Natural killer cell (primary cell): ENCODE measurements around the gene ABHD15. TPM values are rescaled to one million over a fixed set of nuclear protein-coding genes. Genes with fewer than 3 reads are reported as not detected.

Source experiments
- ATAC-seq, 3 donors: fragments of 150-1000 bp in 2 of 3; fragments of 200-7000 bp in 1 of 3; cut with Tn5 transposase; 1 replicate in 1 of 3; 2 replicates in 2 of 3; pipeline ENCODE4 v1.10.0; 2021; ENCODE audit warnings: mild to moderate bottlenecking in 2 of 3, moderate library complexity in 2 of 3
- DNase-seq, 2 donors: peaks; one replicate each; pipeline versions ENCODE4 v3.0.0 to v3.0.0-alpha.2; 2013 to 2021; ENCODE audit warnings: mixed read lengths in 1 of 2
- H3K27ac ChIP-seq: one replicate; pipeline ENCODE4 v1.5.1; 2013; ENCODE audit warnings: mild to moderate bottlenecking, low read length
- H3K27me3 ChIP-seq: one replicate; pipeline ENCODE4 v1.6.1; 2013; ENCODE audit warnings: low read length; ENCODE audit not compliant: control insufficient read depth, insufficient read depth
- H3K36me3 ChIP-seq: one replicate; pipeline ENCODE4 v1.6.1; 2013; ENCODE audit warnings: low read length; ENCODE audit not compliant: control insufficient read depth, insufficient read depth
- H3K4me1 ChIP-seq: one replicate; pipeline ENCODE4 v1.6.1; 2013; ENCODE audit warnings: low read length; ENCODE audit not compliant: control insufficient read depth, insufficient read depth
- H3K4me3 ChIP-seq: one replicate; pipeline ENCODE4 v1.5.1; 2013; ENCODE audit warnings: low read length
- H3K9me3 ChIP-seq: one replicate; pipeline ENCODE4 v1.6.1; 2013; ENCODE audit warnings: low read length; ENCODE audit not compliant: control insufficient read depth, insufficient read depth
- H3K27ac Mint-ChIP-seq, 2 donors: one replicate each; pipeline ENCODE4 v1.8.0; 2022; ENCODE audit warnings: mild to moderate bottlenecking in 2 of 2, mixed read lengths in 2 of 2, moderate library complexity in 1 of 2
- H3K27me3 Mint-ChIP-seq, 2 donors: one replicate each; pipeline ENCODE4 v1.8.0; 2022; ENCODE audit warnings: low read depth in 2 of 2, mixed read lengths in 2 of 2
- H3K36me3 Mint-ChIP-seq: one replicate; pipeline ENCODE4 v1.8.0; 2022; ENCODE audit warnings: mixed read lengths
- H3K4me1 Mint-ChIP-seq, 2 donors: one replicate each; pipeline ENCODE4 v1.8.0; 2022; ENCODE audit warnings: mixed read lengths in 2 of 2
- H3K4me3 Mint-ChIP-seq: one replicate; pipeline ENCODE4 v1.8.0; 2022; ENCODE audit warnings: mild to moderate bottlenecking, moderate library complexity, mixed read lengths
- H3K9me3 Mint-ChIP-seq, 2 donors: one replicate each; pipeline ENCODE4 v1.8.0; 2022; ENCODE audit warnings: mixed read lengths in 2 of 2
- CTCF ChIP-seq: fragments of 200-600 bp; IDR thresholded peaks from one replicate; pipeline ENCODE4 v1.8.0; 2022; ENCODE audit warnings: antibody characterized with exemption
- WGBS: methylation state at CpG from one replicate; pipeline ENCODE4 v1.1.7; 2013; ENCODE audit warnings: missing lambda C conversion rate; ENCODE audit not compliant: insufficient coverage; 5-methylcytosine and 5-hydroxymethylcytosine counted together
- intact Hi-C: fragments of 100-400 bp; cut with micrococcal nuclease; formaldehyde crosslinking; loops from one replicate; pipeline ENCODE4 v1.14.2; 2022
- total RNA-seq, 4 donors: library from RNA; stranded (reverse); fragments of 120-200 nt in 1 of 4; gene quantifications; one replicate each; pipeline versions ENCODE4 v1.2.3 to v1.2.4, GENCODE V29; 2013 to 2022

The ABHD15 gene
- total RNA-seq, 3 donors from 2014 or later (not counting 1 experiment from before 2014, with no cell fraction given): 31.7 to 33.8 (median 33.1) TPM

- Histone ChIP-seq H3K27me3 (no peaks in the 10 kb centered on the region), H3K9me3 (no peaks in the 10 kb centered on the region), H3K4me3 (no peak overlapping the region), H3K36me3 (peaks cover 25% of the 10 kb centered on the region), H3K27ac (no peak overlapping the region), H3K4me1 (peaks cover 25% of the 10 kb centered on the region)
- no peaks in the 10 kb centered on the region for H3K27me3 Mint-ChIP-seq
- DNase-seq: peak in 1 of 2 donors; percentile 12
- H3K4me1 Mint-ChIP-seq: peaks cover 22 to 30% of the 10 kb centered on the region in 2 donors
- WGBS: 96% methylated on average over 6 of the region's 6 CpGs
- H3K27ac Mint-ChIP-seq: no peak overlapping the region
- intact Hi-C loops: no loop called here
- no peaks in the 10 kb centered on the region for H3K36me3 Mint-ChIP-seq
- ATAC-seq: no peak
- TF ChIP-seq CTCF: no peak
- H3K4me3 Mint-ChIP-seq: peak overlapping the region; percentile 17
- H3K9me3 Mint-ChIP-seq: no peaks in the 10 kb centered on the region
Observed at GRCh38 chr17:29571486-29571882, 4.6 kb upstream of the ABHD15 start.

GRCh38 chr17:29570521-29570920 lies 3.7 kb upstream of the ABHD15 start:
- H3K4me1 Mint-ChIP-seq: peaks cover 30 to 37% of the 10 kb centered on the region in 2 donors
- Histone ChIP-seq H3K36me3 (peaks cover 16% of the 10 kb centered on the region), H3K9me3 (no peaks in the 10 kb centered on the region), H3K27me3 (no peaks in the 10 kb centered on the region), H3K4me1 (peaks cover 30% of the 10 kb centered on the region), H3K27ac (no peak overlapping the region), H3K4me3 (no peak overlapping the region)
- DNase-seq: peak in 1 of 2 donors; percentile 1
- TF ChIP-seq CTCF: no peak
- H3K9me3 Mint-ChIP-seq: no peaks in the 10 kb centered on the region
- ATAC-seq: no peak
- intact Hi-C loops: no loop called here
- no peaks in the 10 kb centered on the region for H3K36me3 Mint-ChIP-seq
- WGBS: 97% methylated on average over 7 of the region's 7 CpGs
- no peaks in the 10 kb centered on the region for H3K27me3 Mint-ChIP-seq
- peak overlapping the region; percentile 59 for H3K4me3 Mint-ChIP-seq
- H3K27ac Mint-ChIP-seq: peak overlapping the region in 1 of 2 donors; percentile 30

- Mint-ChIP-seq H3K36me3 (no peaks in the 10 kb centered on the region), H3K4me1 (peaks cover 32 to 40% of the 10 kb centered on the region in 2 donors), H3K4me3 (peak overlapping the region; percentile 80), H3K27ac (peak overlapping the region; percentile 51 to 93), H3K9me3 (no peaks in the 10 kb centered on the region), H3K27me3 (no peaks in the 10 kb centered on the region)
- Histone ChIP-seq H3K4me3 (peak overlapping the region; percentile 75), H3K4me1 (peaks cover 41% of the 10 kb centered on the region), H3K27ac (peak overlapping the region; percentile 75), H3K36me3 (peaks cover 7% of the 10 kb centered on the region), H3K27me3 (no peaks in the 10 kb centered on the region), H3K9me3 (no peaks in the 10 kb centered on the region)
- intact Hi-C loops: loop anchor here (2.0 to 10.0 kb wide), 2 partner anchors 19 to 45 kb away; partner anchors contain the start of gene GIT1
- DNase-seq: no peak
- ATAC-seq: no peak
- WGBS: 67% methylated on average over 12 of the region's 14 CpGs
- TF ChIP-seq CTCF: no peak
Observed at GRCh38 chr17:29569245-29569950, 2.6 kb upstream of the ABHD15 start.
